ENCODE results near the gene DEPDC7.

DNA sequence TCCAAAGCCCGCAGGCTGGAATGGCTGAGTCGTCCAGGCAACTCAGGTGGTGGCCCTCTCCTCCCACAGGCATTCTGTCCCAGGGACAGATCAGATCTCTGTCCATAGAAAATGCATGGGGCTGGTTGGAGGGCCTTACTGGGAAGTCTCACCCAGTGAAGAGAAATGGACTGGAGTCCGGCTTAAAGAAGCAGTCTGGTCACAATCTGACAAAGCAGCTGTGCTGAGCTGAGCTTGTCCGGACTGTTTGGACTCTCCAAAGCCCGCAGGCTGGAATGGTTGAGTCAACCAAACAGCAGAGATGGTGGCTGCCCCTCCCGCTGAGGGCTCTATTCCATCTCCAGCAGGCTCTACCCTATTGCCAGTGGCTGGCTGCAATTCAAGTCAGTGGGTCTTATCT lies 14.4 kb upstream of the DEPDC7 start:
- TF ChIP-seq, protein P1, sequence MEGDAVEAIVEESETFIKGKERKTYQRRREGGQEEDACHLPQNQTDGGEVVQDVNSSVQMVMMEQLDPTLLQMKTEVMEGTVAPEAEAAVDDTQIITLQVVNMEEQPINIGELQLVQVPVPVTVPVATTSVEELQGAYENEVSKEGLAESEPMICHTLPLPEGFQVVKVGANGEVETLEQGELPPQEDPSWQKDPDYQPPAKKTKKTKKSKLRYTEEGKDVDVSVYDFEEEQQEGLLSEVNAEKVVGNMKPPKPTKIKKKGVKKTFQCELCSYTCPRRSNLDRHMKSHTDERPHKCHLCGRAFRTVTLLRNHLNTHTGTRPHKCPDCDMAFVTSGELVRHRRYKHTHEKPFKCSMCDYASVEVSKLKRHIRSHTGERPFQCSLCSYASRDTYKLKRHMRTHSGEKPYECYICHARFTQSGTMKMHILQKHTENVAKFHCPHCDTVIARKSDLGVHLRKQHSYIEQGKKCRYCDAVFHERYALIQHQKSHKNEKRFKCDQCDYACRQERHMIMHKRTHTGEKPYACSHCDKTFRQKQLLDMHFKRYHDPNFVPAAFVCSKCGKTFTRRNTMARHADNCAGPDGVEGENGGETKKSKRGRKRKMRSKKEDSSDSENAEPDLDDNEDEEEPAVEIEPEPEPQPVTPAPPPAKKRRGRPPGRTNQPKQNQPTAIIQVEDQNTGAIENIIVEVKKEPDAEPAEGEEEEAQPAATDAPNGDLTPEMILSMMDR (IDR thresholded peaks at IDR 0.05; ENCODE audit: poor library complexity, severe bottlenecking), result no peak
- no peak for TF ChIP-seq POLR2AphosphoS5 (IDR thresholded peaks at IDR 0.05)
